Liver (tissue), 9 donors: Measurements from ENCODE around the gene WHRN. TPM values are rescaled to one million over a fixed set of nuclear protein-coding genes. Genes with fewer than 3 reads are reported as not detected.

ENCODE experiments used
- DNase-seq: peaks from one replicate; pipeline ENCODE4 v3.0.0-alpha.2; 2017; ENCODE audit warnings: low spot score
- H3K27ac ChIP-seq, 2 donors: one replicate each; pipeline ENCODE4 v1.7.0; 2013; ENCODE audit warnings: inconsistent platforms in 2 of 2, low read length in 2 of 2, control low read depth in 1 of 2, low read depth in 1 of 2, mild to moderate bottlenecking in 1 of 2
- H3K27me3 ChIP-seq, 4 donors: one replicate each; pipeline versions ENCODE4 v1.6.1 to v1.7.0; 2013; ENCODE audit warnings: low read length in 3 of 4, inconsistent platforms in 1 of 4, mild to moderate bottlenecking in 1 of 4, moderate library complexity in 1 of 4; ENCODE audit not compliant: control insufficient read depth in 4 of 4, insufficient read depth in 4 of 4
- H3K36me3 ChIP-seq, 4 donors: one replicate each; pipeline versions ENCODE4 v1.6.1 to v1.7.0; 2013; ENCODE audit warnings: low read length in 3 of 4, mild to moderate bottlenecking in 3 of 4, low read depth in 1 of 4, moderate library complexity in 1 of 4; ENCODE audit not compliant: control insufficient read depth in 4 of 4, insufficient read depth in 3 of 4
- H3K4me1 ChIP-seq, 4 donors: one replicate each; pipeline versions ENCODE4 v1.6.1 to v1.7.0; 2013; ENCODE audit warnings: low read length in 3 of 4, mild to moderate bottlenecking in 3 of 4, moderate library complexity in 1 of 4; ENCODE audit not compliant: control insufficient read depth in 4 of 4, insufficient read depth in 4 of 4
- H3K4me3 ChIP-seq, 3 donors: one replicate each; pipeline versions ENCODE4 v1.6.1 to v1.7.0; 2013; ENCODE audit warnings: low read length in 3 of 3, control low read depth in 1 of 3, low read depth in 1 of 3, mild to moderate bottlenecking in 1 of 3
- H3K9ac ChIP-seq, 2 donors: one replicate each; pipeline ENCODE4 v1.7.0; 2013; ENCODE audit warnings: low read length in 2 of 2, mild to moderate bottlenecking in 2 of 2, moderate library complexity in 2 of 2, control low read depth in 1 of 2, low read depth in 1 of 2
- H3K9me3 ChIP-seq, 4 donors: one replicate each; pipeline versions ENCODE4 v1.6.1 to v1.7.0; 2013; ENCODE audit warnings: low read length in 3 of 4; ENCODE audit not compliant: control insufficient read depth in 4 of 4
- EGR1 ChIP-seq, 2 donors: IDR thresholded peaks; 2 replicates each; pipeline ENCODE4 v1.6.1; 2016 to 2018; ENCODE audit warnings: antibody characterized with exemption in 2 of 2, low read depth in 2 of 2
- FOXA1 ChIP-seq: IDR thresholded peaks from 2 replicates; pipeline ENCODE4 v1.6.1; 2016; ENCODE audit warnings: antibody characterized with exemption
- HNF4A ChIP-seq, 2 donors: conservative IDR thresholded peaks; 2 replicates each; pipeline ENCODE4 v1.6.1; 2016; ENCODE audit warnings: antibody characterized with exemption in 2 of 2, mild to moderate bottlenecking in 2 of 2
- HNF4G ChIP-seq: IDR thresholded peaks from 2 replicates; pipeline ENCODE4 v1.6.1; 2016; ENCODE audit warnings: antibody characterized with exemption
- JUND ChIP-seq, 2 donors: IDR thresholded peaks; 2 replicates each; pipeline ENCODE4 v1.6.1; 2016; ENCODE audit warnings: antibody characterized with exemption in 2 of 2
- NR2F2 ChIP-seq: IDR thresholded peaks from 2 replicates; pipeline ENCODE4 v1.6.1; 2016; ENCODE audit warnings: antibody characterized with exemption
- RAD21 ChIP-seq, 2 donors: IDR thresholded peaks; 2 replicates each; pipeline ENCODE4 v1.6.1; 2016; ENCODE audit warnings: antibody characterized with exemption in 2 of 2, mild to moderate bottlenecking in 2 of 2
- RXRA ChIP-seq, 2 donors: IDR thresholded peaks; 2 replicates each; pipeline ENCODE4 v1.6.1; 2017 to 2018; ENCODE audit warnings: antibody characterized with exemption in 2 of 2, mild to moderate bottlenecking in 1 of 2
- TAF1 ChIP-seq: conservative IDR thresholded peaks from 2 replicates; pipeline ENCODE4 v1.6.1; 2016; ENCODE audit warnings: antibody characterized with exemption, mild to moderate bottlenecking
- YY1 ChIP-seq: IDR thresholded peaks from 2 replicates; pipeline ENCODE4 v1.6.1; 2016; ENCODE audit warnings: antibody characterized with exemption, mild to moderate bottlenecking
- ZBTB33 ChIP-seq: IDR thresholded peaks from 2 replicates; pipeline ENCODE4 v1.6.1; 2016; ENCODE audit warnings: antibody characterized with exemption
- WGBS: extraction: QIAGEN DNeasy Blood & Tissue Kit; methylation state at CpG from one replicate; pipeline ENCODE4 v1.1.7; 2013; 5-methylcytosine and 5-hydroxymethylcytosine counted together
- polyA plus RNA-seq, 2 donors: library from polyadenylated mRNA; stranded (reverse) in 1 of 2; unstranded in 1 of 2; fragments of 200-250 nt in 1 of 2; fragments of >200 nt in 1 of 2; fragmentation: Nextera tagmentation in 1 of 2; extraction: Ambion mirVana in 1 of 2; gene quantifications; one replicate each; pipeline versions ENCODE4 v1.2.1 to v1.2.3, GENCODE V29; 2013 to 2015
- total RNA-seq, 2 donors: library from RNA; depleted of rRNA; stranded (reverse); fragments of >200 nt; gene quantifications; one replicate each; pipeline ENCODE4 v1.2.3, GENCODE V29; 2014
- TF ChIP-seq, protein P1 (sequence below): fragments of 150-350 bp; IDR thresholded peaks from 2 replicates; pipeline ENCODE4 v1.5.1; 2017; ENCODE audit warnings: improper control_type of control experiment, low read depth, low read length; ENCODE audit not compliant: missing input control
- TF ChIP-seq, protein P2 (sequence below): IDR thresholded peaks from 2 replicates; pipeline ENCODE4 v1.6.1; 2016; ENCODE audit warnings: antibody characterized with exemption
- TF ChIP-seq, protein P3 (sequence below): IDR thresholded peaks from 2 replicates; pipeline ENCODE4 v1.6.1; 2016; ENCODE audit warnings: antibody characterized with exemption, mild to moderate bottlenecking
- donor health status: healthy.
- donor health status: healthy.
- donor health status: healthy.
- donor health status: healthy.
- donor health status: healthy.

Gene WHRN
- total and polyA plus RNA-seq, 4 donors, result 0.42 to 1.9 (median 0.88) TPM

DNA sequence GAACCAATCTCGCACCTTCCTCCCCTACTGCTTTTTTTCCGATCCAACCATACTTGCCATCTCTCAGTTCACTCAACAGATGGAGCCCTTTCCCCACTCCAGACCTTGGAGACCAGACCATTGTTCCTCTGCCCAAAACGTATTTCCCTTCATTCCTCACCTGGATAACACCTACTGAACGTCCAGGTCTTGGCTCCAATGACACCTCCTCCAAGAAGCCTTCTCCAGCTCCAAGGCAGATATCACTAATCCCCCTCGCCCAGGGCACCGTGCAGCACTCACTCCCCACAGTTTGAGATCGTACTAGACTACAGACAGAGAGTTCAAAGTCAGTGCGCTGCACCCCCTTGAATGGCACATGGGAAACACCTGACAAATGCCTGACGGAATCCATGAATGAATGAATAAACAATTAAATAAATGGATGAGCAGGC is 70.4 kb downstream of the WHRN start:
- H3K27ac ChIP-seq, result no peak overlapping the region
- H3K4me3 ChIP-seq, result no peak overlapping the region
- 59% methylated on average over 9 of the region's 9 CpGs for WGBS
- H3K4me1 ChIP-seq, result no peaks in the 10 kb centered on the region
- no peak overlapping the region for H3K9ac ChIP-seq
- H3K36me3 ChIP-seq, result no peaks in the 10 kb centered on the region
- no peaks in the 10 kb centered on the region for H3K27me3 ChIP-seq
- TF ChIP-seq RAD21 (IDR thresholded peaks at IDR 0.05) (peak; percentile 76 to 83), ZBTB33 (no peak)
- TF ChIP-seq, protein P1, sequence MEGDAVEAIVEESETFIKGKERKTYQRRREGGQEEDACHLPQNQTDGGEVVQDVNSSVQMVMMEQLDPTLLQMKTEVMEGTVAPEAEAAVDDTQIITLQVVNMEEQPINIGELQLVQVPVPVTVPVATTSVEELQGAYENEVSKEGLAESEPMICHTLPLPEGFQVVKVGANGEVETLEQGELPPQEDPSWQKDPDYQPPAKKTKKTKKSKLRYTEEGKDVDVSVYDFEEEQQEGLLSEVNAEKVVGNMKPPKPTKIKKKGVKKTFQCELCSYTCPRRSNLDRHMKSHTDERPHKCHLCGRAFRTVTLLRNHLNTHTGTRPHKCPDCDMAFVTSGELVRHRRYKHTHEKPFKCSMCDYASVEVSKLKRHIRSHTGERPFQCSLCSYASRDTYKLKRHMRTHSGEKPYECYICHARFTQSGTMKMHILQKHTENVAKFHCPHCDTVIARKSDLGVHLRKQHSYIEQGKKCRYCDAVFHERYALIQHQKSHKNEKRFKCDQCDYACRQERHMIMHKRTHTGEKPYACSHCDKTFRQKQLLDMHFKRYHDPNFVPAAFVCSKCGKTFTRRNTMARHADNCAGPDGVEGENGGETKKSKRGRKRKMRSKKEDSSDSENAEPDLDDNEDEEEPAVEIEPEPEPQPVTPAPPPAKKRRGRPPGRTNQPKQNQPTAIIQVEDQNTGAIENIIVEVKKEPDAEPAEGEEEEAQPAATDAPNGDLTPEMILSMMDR, result peak; percentile 33
- no peak for DNase-seq
- no peaks in the 10 kb centered on the region for H3K9me3 ChIP-seq

DNA sequence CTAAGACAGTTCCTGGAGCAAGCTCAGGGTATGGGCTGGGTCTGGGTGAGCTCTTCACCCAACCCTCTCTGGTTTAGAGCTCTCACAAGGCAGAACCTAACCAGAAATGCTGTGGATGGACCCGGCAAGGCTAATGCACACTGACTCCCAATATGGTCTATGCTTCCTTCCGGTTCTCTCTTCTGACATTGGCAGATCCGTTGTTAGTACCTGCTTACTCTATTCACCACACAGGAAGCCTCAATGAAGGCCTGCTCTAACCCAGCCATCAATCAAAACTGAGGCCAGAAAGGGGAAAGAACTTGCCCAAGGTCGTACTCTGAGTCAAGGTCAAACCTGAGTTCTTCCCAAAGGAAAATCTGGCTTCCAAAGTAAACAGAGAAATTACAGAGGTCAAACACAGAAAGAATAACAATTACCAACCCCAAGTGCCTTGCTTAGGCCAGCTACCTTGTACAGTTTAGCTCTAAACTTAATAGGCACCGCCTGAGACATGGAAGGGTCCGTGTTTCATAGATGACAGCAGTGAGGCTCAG is 71.5 kb downstream of the WHRN start:
- H3K27ac ChIP-seq, result no peak overlapping the region
- no peak for DNase-seq
- 68% methylated on average over 6 of the region's 6 CpGs for WGBS

More for the DNA sequence above, 71.5 kb downstream of the WHRN start:
- Histone ChIP-seq H3K36me3 (no peaks in the 10 kb centered on the region), H3K9ac (no peak overlapping the region), H3K4me1 (no peaks in the 10 kb centered on the region), H3K4me3 (no peak overlapping the region), H3K9me3 (no peaks in the 10 kb centered on the region), H3K27me3 (no peaks in the 10 kb centered on the region)
- TF ChIP-seq NR2F2, result no peak
- TF ChIP-seq, protein P2, sequence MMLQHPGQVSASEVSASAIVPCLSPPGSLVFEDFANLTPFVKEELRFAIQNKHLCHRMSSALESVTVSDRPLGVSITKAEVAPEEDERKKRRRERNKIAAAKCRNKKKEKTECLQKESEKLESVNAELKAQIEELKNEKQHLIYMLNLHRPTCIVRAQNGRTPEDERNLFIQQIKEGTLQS, result no peak
- TF ChIP-seq, protein P1, result no peak
- no peak for TF ChIP-seq RXRA (IDR thresholded peaks at IDR 0.05)
- no peak for TF ChIP-seq TAF1
- TF ChIP-seq JUND (IDR thresholded peaks at IDR 0.05), result no peak
- TF ChIP-seq HNF4G, result no peak
- TF ChIP-seq FOXA1, result no peak
- TF ChIP-seq YY1, result no peak
- TF ChIP-seq, protein P3, sequence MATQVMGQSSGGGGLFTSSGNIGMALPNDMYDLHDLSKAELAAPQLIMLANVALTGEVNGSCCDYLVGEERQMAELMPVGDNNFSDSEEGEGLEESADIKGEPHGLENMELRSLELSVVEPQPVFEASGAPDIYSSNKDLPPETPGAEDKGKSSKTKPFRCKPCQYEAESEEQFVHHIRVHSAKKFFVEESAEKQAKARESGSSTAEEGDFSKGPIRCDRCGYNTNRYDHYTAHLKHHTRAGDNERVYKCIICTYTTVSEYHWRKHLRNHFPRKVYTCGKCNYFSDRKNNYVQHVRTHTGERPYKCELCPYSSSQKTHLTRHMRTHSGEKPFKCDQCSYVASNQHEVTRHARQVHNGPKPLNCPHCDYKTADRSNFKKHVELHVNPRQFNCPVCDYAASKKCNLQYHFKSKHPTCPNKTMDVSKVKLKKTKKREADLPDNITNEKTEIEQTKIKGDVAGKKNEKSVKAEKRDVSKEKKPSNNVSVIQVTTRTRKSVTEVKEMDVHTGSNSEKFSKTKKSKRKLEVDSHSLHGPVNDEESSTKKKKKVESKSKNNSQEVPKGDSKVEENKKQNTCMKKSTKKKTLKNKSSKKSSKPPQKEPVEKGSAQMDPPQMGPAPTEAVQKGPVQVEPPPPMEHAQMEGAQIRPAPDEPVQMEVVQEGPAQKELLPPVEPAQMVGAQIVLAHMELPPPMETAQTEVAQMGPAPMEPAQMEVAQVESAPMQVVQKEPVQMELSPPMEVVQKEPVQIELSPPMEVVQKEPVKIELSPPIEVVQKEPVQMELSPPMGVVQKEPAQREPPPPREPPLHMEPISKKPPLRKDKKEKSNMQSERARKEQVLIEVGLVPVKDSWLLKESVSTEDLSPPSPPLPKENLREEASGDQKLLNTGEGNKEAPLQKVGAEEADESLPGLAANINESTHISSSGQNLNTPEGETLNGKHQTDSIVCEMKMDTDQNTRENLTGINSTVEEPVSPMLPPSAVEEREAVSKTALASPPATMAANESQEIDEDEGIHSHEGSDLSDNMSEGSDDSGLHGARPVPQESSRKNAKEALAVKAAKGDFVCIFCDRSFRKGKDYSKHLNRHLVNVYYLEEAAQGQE, result no peak
- TF ChIP-seq EGR1 (IDR thresholded peaks at IDR 0.05; ENCODE audit: low read depth in 2 of 2), result no peak
- no peak for TF ChIP-seq ZBTB33
- TF ChIP-seq HNF4A (conservative IDR thresholded peaks at IDR 0.05), result no peak
